Suppressor macrophage treated with lipopolysaccharide for 4 hours (primary cell): ENCODE data around the gene DAB2IP.

Experiments used
- DNase-seq: peaks from one replicate; pipeline ENCODE4 v3.0.0-alpha.2; 2020

Gene DAB2IP

DNA sequence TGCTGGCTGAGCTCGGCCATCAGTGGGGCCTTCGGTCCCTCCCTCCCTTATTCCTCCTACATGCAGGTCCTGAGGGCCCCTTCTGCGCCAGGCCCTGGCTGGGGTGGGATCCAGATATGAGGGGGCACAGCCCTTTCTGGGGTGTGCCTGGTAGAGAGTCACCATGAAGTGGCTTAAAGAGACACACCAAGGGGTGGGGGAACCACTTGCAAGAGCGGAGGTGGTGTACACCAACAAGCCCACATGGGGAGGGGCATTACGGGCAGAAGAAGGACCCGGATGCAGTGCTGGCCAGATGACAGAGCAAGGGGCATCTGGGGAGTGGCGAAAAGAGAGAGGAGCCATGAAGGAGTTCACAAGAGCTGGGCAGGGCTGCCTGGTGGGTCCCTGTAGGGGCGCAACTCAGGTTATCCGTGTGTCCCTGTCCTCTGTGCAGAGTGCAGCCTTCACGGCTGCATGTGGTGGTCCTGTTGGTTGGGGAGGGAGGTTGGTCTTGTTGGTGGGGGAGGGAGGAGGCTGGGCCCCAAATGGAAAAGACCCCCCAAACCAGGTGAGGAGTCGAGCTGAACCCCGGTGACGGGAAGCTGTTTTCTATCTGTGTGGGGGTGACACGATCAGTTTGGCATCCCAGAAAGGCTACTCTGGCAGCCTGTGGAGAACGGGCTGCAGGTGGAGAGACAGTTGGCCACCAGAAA, 158.1 kb downstream of the DAB2IP start:
- no peak for DNase-seq

DNA sequence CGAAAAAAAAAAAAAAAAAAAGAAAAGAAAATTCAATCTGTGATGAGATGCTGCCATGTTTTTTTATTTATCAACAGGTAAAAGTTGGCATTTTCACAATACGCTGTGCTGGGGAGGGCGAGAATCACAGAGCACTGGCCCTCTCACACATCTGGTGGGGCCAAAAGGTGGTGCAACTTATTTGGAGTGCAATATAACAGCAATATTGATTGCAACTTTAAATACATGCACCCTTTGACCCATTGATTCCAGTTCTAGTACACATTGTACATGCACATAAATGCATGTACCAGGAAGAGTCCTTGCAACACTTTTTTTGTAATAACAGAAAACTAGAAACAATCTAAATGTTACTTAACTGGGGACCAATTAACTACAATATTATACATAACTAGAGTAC, 159.1 kb downstream of the DAB2IP start:
- no peak for DNase-seq

DNA sequence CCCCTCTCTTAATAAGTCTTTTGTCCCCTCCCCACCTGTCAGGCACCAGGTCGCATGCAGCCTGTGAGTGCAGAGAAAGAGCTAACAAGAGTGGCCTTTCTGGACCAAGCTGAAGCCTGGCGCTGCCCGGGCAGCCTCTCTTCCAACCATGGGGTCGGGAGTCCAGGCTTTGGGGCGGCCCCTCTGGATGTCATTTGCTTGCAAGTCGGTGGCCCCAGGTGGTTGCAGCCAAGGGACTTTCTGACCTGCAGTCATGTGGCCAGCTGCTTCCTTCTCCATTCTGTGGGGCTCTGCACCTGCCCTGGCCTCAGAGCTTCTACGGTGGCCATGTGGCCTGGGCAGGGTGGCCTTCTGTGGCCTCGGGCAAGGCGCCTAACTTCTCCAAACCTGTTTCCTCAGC, 159.7 kb downstream of the DAB2IP start:
- DNase-seq = no peak

DNA sequence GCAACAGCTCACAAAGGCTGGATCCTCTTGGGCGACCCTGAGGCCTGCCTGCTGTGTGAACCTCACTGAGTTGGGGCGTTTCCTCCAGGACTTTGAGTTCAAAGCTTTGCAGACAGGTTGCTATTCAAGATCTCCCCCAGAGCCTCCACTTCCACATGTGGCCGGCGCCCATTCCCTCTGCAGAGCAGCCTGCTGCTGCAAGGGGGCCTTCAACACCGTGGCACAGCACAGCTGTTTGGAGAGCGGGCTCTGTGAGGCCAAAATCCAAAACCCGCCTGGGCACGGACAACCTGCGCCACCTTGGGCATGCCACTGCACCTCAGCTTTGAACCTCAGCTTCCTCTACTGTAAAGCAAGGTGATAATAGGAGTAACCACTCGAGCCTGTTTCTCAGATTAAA, 160.3 kb downstream of the DAB2IP start:
- DNase-seq = no peak

DNA sequence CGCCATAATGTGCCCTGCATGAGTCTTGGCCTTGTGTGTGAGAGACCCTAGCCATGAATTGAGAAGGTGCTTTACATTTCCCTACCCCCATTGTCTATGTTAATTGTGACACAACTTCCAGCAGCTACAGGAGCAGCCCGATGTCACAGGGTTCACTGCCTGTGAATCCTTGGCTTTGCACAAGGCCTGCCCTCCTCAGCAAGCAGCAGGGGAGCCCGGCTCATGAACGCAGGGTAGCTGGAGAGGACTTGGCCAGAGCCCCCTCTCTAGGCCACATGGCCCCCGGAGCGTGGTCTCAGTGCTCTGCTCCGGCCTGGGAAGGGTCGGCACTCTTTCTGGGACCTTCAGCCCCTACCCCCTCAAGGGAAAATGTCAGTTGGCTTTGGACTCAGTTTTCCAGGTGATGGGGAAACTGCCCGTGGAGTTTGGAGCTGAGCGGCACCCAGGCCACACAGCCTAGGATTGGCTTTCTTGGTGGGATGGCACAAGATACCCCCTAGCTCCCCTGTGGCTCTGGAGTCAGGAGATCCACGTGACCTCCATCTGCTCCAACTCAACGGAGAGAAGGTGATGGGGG, 160.8 kb downstream of the DAB2IP start:
- DNase-seq = no peak

DNA sequence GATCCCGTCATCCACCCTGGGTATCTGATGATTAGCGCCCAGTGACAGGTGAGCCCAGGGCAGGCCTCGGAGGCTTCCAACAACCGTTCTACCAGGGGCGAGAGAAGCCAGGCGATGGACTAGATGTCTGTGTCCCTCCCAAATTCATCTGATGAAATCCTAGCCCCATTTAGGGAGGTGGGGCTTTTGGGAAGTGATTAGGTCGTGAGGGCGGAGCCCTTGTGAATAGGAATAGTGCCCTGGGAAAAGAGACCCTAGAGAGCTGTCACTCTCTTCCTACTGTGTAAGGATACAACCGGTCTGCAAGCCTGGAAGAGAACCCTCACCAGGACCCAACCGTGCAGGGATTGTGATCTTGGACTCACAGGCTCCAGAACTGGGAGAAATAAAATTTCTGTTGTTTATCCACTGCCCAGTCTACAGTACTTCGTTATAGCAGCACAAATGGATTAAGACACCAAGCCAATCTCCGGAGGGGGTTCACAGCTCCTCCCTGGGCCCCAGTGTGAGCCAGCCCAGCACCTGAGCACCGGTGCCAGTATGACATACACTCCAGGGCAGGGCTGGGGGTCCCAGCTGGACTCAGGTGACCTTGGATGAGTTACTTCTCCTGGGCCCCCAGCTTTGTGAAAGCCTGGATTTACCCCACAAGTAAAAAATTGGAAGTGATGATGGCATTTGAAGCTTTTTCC, 162.2 kb downstream of the DAB2IP start:
- no peak for DNase-seq

DNA sequence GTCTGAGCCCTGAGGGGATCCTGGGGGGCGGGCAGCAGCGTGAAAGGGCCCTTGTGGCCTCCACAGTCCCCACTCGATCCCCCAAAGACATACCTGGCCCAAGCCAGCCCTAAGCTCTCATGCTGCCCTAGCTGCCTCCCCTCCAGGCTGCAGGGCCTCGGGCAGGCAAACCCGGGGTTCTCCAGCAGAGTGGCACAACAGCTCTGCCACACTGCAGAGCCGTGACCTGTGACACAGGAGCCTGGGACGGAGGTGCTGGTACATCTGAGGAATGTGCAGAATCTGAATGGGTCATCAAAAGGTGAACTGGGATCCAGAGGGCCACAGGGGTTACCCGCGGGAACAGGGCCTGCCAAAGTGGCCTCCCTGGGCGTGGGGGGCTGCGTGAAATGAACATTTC, 163.2 kb downstream of the DAB2IP start:
- DNase-seq = no peak

DNA sequence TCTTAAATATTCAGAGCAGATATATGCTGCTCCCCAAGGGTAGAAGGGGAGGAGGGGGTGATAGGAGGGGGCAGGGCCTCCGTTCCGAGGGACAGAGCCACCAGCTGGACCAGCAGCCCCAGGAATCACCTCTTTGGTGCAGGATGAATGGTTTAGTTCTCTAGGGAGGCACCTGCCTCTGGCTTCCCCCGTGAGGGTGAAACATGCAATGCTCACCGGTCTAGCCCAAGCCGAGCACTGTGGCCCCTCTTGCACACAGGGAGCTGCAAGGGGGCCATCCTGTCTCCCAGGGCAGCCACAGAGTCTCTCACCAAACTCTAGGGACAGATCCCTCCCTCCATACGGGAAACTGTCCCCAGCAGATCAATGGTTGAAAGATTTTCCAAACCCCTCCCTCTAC, 163.7 kb downstream of the DAB2IP start:
- no peak for DNase-seq

DNA sequence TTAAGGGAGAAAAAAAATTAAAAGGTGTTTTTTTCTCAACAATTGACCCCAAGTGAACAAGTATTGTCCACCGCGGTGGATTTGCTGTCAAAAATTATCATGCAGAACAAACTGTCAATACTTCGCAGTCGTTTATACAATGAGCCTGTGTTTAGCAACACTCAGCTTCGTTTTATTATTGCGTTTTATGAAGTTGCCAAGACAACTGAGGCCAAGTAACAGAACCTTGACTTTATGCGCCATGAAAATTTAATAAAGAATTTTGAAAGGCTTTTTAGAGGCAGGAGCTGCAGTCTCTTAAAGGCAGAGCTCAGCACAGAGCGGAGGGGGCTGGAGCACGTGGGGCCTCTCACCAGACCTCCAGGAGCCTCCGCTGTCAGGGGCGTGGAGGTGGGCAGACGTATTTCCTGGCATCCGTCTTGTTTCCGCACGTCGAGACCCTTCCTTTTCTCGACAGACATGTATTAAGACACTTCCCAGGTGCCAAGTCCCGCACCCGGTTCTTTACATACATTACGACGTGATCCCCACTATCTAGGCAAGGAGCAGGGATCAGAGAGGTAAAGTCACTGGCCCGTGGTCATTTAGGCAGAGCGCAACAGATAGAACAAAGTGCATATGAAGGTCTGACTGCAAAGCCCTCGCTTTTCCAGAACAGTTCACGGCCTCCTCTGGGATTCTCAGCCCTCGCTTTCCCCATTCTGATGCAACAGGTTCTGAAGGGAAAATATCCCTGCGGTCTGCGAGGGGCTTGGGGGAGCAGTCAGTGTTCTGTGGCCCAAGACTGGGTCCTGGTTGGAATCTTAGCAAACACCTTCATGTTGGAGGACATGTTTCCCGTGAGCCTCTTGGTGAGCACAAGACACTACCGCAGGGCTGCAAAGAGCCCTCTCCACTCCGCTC, 164.4 kb downstream of the DAB2IP start:
- no peak for DNase-seq

DNA sequence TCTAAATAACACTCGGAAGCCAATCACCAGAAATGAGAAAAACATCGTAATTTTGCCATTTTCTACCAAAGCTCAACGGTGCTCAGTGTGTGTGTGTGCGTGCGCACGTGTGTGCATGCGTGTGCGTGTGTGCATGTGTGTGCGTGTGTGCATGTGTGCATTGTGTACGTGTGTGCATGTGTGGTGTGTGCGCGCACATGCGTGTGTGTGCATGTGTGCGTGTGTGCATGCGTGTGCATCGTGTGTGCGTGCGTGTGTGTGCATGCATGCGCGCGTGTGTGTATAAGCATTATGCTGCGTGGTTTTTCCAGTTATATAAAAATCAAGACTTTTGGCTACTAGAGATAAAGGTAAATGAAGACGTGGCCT, 165.0 kb downstream of the DAB2IP start:
- no peak for DNase-seq

DNA sequence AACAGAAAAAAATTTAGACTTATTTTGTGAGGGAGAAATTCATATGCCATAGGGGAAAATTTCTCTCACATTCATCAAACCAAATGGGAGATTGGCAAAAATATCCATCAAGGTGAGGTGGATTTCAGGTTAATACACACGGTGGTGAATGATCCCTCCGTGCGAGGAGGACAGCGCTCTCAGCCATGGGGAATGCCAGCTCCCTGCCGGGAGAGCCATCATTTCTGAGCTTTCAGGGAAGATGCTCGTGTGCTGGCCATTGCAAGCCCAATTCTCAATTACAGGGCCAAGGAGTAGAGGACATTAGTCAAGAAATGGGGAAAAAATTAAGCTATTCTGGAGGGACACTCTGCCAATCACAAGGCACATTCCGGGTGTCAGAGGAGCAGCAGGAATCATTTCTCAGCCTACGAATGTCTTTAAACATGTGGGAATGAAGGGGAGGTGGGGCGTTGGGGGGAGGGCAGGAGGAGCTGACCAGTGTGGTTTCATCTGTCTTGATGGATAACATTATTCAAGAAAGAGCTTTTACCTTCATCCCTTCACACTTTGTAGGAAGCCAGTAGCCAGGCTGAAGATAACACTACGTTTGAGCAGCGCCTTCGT, 165.5 kb downstream of the DAB2IP start:
- no peak for DNase-seq

DNA sequence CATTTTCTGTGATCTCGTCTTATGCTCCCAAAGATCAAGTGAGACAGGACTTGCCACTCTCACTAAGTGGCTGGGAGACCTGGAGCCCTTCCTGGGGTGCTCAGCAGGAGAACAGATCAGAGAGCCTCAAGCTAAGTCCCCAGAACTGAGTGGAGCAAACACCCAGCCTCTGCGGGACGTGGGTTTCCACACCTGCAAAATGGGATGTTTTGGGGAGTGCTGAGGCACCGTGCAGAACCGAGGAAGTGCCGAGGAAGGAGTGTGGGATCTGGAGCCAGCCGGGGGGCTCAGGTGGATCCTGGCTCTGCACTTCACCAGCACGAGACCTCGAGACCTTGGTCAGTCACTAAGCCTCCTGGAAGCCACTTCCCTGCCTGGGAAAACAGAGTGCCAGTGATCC, 166.0 kb downstream of the DAB2IP start:
- DNase-seq = no peak

DNA sequence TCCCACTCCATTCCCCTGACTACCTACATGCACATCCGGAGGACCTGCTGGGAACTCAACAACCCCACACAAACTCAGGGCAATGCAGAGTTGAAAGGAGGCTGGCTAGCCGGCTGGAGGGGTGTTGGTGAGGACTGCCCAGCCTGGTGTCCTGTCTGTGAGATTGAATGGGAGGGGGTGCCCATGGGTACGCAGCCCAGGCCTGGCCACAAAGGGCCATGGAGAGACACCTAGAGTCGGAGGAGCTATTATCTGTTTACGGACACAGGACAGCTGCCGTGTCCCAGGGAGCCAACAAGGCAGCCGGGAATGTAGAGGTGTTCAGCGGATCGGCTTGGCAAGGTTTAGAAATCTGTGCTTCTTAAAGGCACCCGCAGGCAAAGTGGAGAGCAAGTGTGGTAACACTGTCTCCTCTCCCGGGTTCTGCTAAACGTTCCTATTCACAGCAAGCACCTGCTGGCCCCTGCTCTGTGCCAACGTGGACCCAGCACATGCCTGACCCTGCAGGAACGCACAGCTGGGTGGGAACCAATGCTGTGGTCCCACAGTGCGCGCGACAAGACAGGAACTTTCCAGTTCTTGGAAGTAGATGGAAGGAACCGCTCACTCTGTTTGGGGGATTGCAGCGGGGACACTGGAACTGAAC, 166.7 kb downstream of the DAB2IP start:
- DNase-seq = no peak

DNA sequence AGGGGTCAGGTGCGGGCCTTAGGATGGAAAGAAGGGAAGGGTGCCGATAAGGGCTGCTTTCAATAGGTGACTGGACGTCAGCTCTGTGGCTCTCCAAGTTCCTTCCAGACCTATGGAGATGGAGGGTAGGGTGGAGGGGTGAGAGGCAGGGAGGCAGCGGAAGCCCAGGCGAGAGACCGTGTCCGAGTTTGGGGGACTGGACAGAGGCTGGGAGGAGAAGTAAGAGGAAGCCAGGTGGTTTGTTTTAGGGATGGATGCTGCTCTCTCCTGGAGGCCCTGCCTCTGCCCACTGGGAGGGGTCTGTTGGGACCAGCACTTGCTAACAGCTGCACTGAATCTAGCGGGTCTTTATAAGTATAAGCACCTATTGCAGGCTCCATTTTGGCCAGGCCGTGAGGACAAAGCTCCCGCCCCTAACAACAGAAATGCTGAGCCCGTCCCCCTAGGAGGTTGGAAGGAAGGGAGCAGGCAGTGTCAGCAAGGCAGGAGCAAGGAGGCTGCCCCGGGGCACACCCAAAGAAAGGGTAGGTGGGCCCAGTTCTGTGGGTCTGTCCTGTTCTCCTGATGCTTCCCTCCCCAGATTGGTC, 167.5 kb downstream of the DAB2IP start:
- DNase-seq = no peak

DNA sequence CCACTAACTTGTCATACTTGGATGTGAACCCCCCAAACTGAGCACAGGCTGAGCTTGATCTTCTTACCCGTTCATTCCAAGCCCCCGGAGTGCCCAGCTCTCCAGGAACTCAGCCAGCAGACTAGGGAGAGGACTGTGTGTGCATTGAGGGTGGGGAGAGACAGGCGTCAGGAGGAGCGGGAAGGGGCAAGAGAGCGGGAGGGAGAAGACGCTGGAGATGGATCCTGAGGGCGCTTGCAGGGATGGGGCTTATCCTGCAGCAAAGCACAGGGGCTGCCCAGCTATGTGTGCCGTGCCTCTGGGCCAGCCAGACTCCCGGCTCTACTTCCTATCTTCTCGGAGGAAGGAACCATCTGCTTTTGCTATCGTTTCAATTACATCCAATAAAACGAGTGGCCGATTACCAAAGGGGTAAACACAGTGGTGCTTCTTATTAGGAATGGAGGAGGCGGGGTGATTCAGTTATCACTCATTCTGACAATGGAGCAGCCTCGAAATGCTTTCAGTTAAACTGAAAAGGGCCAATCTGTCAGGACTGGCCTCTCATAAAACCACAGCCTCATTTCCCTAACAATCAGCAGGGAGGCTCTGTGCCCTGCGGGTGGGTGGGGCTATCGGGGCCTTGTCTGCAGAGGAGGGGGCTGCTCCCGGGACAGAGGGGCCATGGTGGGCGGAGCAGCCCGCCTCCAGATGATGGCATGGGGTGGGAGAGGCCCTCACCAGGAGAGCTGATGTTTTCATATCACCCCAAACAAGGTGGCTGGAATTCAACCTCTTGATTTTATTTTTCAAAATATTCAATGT, 168.2 kb downstream of the DAB2IP start:
- peak; percentile 37 for DNase-seq

DNA sequence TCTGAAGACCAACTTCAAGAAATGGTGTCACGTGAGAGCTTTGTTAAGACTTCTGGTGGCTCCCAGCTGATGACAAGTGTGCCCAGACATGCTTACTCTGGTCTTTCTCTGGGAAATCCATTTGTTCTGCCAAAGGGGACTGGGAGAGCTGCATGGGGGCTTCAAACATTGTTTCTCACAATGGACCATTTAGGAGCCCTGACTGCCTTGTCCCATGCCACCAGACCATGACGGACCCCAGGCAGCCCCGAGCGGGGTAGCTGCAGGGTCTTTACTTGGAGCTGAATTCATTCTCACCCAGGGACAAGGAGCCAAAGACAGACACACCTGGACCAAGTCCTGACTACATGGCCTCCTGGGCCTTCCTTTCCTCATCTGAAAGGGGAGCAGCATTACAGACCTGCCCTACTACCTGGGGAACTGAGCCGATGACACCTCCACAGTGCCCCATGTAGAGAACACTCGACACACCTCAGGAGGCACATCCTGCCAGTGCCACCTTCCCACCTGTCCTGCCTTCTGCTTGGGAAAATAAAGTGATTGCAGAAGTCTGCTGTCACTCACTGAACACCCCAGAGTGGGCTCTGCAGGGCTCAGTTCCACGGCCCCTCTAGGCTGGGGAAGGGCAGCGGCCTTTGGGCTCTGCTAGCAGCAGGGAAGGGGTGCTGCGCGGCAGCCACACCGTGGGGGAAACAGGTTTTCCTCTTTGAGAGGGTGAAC, 169.0 kb downstream of the DAB2IP start:
- DNase-seq = no peak

DNA sequence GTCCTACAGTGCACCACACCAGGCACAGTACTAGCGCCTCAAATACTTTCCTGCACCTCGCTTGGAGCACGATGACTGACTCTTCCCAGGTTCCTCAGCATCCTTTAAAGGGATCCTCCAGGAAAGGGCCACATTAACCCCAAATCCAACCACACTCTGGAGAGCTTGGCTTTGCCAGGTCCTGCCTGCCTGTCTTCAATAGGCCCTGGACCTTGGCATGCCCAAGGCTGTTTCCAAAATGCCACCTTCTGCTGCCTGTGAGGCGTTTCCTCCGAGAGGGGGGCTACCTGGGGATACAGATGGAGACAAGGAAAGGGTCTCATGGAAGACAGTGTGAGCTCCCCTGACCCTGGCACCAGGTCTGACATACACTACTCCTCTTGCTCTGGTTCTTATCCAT, 169.9 kb downstream of the DAB2IP start:
- DNase-seq = no peak

DNA sequence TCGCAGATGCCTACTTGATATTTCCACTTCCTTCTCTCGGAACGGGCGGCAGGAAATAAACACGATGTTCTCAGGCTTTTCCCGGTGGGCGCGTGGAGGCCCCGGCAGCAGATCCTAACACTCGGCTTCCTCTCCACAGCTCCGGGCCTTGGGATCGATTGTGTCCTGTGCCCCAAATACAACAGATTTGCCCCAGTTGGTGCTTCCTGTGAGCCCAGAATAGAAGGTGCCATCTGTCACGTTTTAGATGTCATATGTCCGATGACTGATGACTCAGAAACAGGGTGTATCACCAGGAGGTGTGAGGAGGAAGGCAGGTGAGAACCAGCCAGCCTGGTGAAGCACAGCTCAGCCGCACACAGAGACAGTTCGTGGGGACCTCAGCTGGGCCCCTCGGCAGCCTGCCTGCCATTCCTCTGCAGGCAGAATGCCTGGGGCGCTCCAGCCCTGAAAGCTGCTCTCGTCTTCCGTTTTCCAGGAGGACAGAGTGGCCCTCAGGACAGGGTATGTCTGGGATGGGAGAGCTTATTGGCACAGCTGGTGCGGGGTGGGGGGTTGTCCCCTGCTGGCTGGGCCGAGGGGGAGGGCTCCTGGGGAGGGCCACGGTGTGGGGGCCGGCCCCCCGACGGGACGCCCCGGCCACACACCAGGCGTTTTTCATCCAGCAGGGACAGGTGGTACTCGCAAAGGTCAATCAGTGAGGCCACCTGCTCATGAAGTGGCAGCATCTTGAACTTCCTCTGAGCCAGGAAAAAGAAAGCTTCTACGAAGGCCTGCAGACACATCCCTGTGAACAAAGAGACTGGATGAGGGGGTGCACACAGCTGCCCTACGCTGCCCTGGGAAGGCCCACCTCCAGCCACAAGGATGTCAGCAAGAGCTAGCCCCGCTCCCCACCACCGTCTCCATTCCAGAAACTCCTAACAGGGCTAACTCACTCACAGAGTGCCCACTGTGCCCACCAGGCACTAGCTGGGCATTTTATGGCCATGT, 171.0 kb downstream of the DAB2IP start:
- DNase-seq = no peak

DNA sequence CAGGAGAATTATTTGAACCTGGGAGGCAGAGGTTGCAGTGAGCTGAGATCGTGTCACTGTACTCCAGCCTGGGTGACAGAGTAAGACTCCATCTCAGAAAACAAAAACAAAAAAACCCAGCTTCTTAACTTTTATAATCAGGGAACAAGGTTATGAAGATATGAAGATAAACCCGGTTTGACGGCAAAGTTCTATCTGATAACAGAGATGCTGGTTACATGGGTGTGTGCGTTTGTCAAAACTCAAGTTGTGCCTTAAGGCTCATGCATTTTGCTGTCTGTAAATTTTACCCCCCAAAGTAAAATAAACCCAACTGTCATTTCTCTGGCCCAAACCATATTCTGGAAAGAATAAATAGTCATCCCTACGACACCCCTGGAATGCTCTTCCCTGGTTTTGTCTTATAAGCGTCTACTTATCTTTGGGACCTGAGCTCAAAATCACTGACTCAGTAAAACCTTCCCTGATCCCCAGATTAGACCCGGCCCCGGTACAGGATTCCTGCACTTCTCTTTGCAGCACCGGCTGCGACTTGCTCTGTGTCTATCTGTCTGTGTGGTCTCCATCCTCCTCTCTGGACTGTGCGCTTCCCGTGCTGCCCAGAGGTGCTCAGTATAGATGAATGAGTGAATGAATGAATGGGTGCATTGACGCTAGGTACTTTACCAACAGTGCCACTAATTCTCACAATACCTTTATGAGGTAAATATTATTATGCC, 172.2 kb downstream of the DAB2IP start:
- no peak for DNase-seq
